ENCODE data around the gene IRF2BP2. TPM values are rescaled to one million over a fixed set of nuclear protein-coding genes. Genes with fewer than 3 reads are reported as not detected.

IRF2BP2 gene
- total RNA-seq, 2 experiments from 2014 or later, result 109 to 111 TPM

DNA sequence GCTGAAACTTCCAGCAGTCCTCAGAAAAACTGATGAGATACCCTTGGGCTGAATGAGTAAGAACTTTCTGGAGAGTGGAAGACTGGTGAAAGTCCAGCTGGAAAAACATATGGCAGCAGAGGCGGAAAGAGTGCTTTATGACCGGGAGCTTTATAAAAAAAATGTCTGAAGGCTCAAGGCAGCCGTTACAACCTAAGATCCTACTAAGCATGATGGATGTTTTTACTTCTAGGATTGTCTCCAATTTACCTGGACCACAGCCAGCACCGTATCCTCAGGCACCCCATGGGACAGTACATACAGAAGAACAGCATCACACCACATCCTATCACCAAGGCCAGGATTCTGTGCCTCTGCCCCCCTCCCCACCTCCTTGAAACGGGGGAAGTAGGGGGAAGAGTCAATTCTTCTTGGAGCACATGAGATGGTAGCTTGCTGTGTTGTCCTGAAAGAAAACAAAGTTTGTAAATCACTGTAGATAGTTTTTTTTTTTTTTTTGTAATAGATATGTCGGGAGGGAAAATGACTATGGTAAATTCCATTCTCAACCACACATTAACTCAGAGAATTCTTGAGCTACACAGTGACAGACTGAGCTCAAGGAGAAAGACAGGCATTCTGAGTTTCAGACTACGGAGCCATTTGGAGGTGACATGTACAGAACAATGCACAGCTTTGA lies 11.8 kb upstream of the IRF2BP2 start:
- Mint-ChIP-seq H3K9me3 (no peaks in the 10 kb centered on the region), H3K36me3 (no peaks in the 10 kb centered on the region), H3K4me1 (peaks cover 18% of the 10 kb centered on the region), H3K27me3 (peaks cover 3% of the 10 kb centered on the region), H3K4me3 (no peak overlapping the region), H3K27ac (no peak overlapping the region)
- no peak for DNase-seq

DNA sequence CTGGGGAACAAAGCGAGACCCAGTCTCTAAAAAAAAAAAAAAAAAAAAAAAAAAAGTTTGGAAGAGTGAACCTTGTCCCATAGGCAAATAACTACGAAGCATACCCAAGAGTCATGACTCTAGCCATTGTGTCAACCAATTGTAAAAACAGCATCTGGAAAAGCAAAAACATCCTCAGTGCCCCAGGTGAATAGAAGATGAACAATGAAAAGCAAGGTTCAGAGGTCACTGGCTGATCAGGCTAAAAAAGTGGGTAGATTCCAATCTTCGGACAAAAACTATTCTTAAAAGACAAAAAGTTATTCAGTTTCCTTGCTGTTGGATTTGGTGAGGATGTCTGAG lies 11.1 kb upstream of the IRF2BP2 start:
- Mint-ChIP-seq H3K4me1 (peaks cover 19% of the 10 kb centered on the region), H3K36me3 (no peaks in the 10 kb centered on the region), H3K9me3 (no peaks in the 10 kb centered on the region), H3K4me3 (no peak overlapping the region), H3K27me3 (peaks cover 3% of the 10 kb centered on the region), H3K27ac (no peak overlapping the region)
- no peak for DNase-seq

GRCh38 chr1:234620272-234621126 lies 10.5 kb upstream of the IRF2BP2 start:
- H3K27me3 Mint-ChIP-seq, result peaks cover 3% of the 10 kb centered on the region
- no peaks in the 10 kb centered on the region for H3K9me3 Mint-ChIP-seq
- H3K27ac Mint-ChIP-seq, result no peak overlapping the region
- no peak overlapping the region for H3K4me3 Mint-ChIP-seq
- DNase-seq, result no peak
- H3K36me3 Mint-ChIP-seq, result no peaks in the 10 kb centered on the region
- H3K4me1 Mint-ChIP-seq, result peaks cover 19% of the 10 kb centered on the region

- no peak overlapping the region for H3K27ac Mint-ChIP-seq
- no peak for DNase-seq
- no peak overlapping the region for H3K4me3 Mint-ChIP-seq
- peaks cover 19% of the 10 kb centered on the region for H3K4me1 Mint-ChIP-seq
- H3K36me3 Mint-ChIP-seq, result no peaks in the 10 kb centered on the region
- peaks cover 3% of the 10 kb centered on the region for H3K27me3 Mint-ChIP-seq
- no peaks in the 10 kb centered on the region for H3K9me3 Mint-ChIP-seq
These were observed 9.8 kb upstream of the IRF2BP2 start for GRCh38 chr1:234619794-234620247.

- DNase-seq, result no peak
- H3K4me3 Mint-ChIP-seq, result no peak overlapping the region
- H3K9me3 Mint-ChIP-seq, result no peaks in the 10 kb centered on the region
- no peak overlapping the region for H3K27ac Mint-ChIP-seq
- H3K4me1 Mint-ChIP-seq, result peaks cover 20% of the 10 kb centered on the region
- H3K27me3 Mint-ChIP-seq, result peaks cover 3% of the 10 kb centered on the region
- H3K36me3 Mint-ChIP-seq, result no peaks in the 10 kb centered on the region
These were observed 9.1 kb upstream of the IRF2BP2 start for GRCh38 chr1:234619071-234619480.

DNA sequence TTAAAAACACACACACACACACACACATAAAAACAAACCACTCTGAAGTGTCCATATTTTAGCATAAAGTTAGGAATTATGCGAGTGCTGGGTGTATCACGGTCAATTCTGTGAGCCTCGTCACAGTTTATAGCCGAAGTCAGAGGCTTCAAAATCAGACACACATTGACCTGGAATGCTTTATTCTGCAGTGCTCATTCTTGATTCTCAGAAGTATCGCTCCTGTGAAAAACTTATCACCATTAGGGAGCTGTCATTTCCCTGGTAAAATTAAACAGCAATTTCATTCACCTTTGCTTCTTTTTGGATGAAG lies 8.7 kb upstream of the IRF2BP2 start:
- peaks cover 3% of the 10 kb centered on the region for H3K27me3 Mint-ChIP-seq
- no peaks in the 10 kb centered on the region for H3K9me3 Mint-ChIP-seq
- peaks cover 24% of the 10 kb centered on the region for H3K4me1 Mint-ChIP-seq
- no peak for DNase-seq
- H3K27ac Mint-ChIP-seq, result no peak overlapping the region
- no peak overlapping the region for H3K4me3 Mint-ChIP-seq
- no peaks in the 10 kb centered on the region for H3K36me3 Mint-ChIP-seq

DNA sequence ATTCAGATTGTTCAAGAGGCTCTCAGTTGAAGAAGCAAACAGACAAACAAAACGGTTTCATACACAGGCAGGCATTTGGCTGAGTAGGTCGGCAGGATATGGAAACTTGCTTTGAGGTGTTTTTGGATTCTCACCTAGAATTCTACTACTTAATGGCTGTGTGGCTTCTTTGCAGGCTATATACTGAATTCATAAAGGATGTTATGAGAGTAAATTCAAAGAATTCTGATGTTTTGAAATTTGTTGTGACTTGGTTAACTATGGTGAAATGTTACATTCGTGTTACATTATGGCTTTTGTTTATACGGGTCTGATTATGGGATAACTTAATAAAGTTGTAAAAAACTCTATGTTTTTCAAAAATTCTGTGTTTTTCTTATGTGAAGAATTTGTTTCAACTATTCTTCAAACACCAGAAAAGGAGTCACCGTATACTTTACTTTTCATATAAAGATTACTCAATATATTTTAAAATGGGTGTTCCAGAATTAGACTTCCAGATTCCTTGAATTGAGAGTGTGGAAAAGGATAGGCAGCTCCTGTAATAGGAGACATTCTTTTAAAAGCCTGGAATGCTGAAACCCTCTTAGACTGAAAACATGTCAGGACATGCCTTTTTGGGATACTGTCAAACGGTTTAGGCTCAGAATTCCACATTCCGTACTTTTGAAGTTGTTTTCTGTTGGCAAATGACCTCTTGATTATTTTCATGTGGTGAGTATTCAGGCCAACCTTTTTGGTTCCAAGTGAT lies 8.2 kb upstream of the IRF2BP2 start:
- Mint-ChIP-seq H3K4me1 (peaks cover 28% of the 10 kb centered on the region), H3K36me3 (no peaks in the 10 kb centered on the region), H3K27ac (no peak overlapping the region), H3K9me3 (no peaks in the 10 kb centered on the region), H3K4me3 (no peak overlapping the region), H3K27me3 (peaks cover 3% of the 10 kb centered on the region)
- no peak for DNase-seq

DNA sequence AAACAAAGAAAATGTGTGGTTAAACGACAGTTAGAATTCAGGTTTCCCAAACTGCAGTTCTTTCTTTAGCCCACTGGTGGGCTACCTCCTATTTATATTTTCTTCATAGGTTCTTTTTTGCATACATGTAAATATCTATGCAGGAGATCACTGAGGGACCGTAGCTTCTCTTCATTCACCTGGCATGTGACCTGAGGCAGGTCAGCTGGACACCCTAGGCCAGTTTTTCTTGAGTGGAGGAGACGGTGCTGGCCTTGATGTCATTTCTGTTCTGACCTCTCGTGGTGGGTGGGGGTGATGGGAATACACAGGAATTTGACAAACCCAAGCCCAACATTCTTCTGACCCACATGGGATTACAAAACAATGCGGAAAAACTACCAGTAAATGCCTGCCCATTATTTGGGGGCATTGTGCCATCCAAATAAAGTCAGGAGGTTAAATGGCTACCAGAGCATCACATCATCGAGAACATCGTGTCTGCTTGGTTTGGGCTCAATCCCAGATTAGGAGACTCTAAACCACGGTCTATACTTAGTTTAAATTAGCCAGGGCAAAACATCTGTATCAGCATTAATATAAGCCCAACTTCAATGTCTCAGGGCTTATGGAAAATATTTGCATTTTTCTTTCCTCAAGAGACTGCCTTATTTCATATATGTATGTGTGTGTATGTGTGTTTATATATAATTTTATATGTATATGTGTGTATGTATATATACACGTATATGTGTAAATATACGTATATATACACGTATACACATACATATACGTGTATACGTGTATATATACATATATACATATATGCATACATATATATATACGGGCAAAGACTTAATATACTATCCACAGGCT lies 7.4 kb upstream of the IRF2BP2 start:
- no peak overlapping the region for H3K27ac Mint-ChIP-seq
- H3K4me3 Mint-ChIP-seq, result no peak overlapping the region

DNA sequence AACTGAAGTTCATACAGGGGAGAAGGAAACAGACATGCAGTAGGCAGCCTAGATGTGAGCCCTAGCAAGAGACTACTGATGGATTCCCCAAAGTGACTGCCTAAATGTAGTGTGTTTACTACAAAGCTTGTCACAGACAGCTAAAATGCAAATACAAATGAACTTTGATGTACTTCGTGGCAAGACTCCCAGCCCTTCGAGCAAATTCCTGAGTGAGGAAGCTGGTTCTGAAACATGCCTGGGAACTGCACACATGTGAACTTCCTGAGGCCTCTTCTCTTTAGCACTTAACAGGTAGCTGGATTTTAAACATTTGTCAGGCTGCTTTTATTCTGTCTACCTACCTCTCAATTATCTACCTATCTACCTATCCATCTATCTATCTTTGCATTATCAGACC lies 6.7 kb upstream of the IRF2BP2 start:
- Mint-ChIP-seq H3K27ac (no peak overlapping the region), H3K9me3 (no peaks in the 10 kb centered on the region), H3K4me3 (no peak overlapping the region), H3K4me1 (peaks cover 44% of the 10 kb centered on the region), H3K36me3 (no peaks in the 10 kb centered on the region), H3K27me3 (no peaks in the 10 kb centered on the region)
- no peak for DNase-seq

More for the DNA sequence above, 7.4 kb upstream of the IRF2BP2 start:
- no peak for DNase-seq
- Mint-ChIP-seq H3K9me3 (no peaks in the 10 kb centered on the region), H3K27me3 (peaks cover under 1% of the 10 kb centered on the region), H3K36me3 (no peaks in the 10 kb centered on the region), H3K4me1 (peaks cover 37% of the 10 kb centered on the region)

DNA sequence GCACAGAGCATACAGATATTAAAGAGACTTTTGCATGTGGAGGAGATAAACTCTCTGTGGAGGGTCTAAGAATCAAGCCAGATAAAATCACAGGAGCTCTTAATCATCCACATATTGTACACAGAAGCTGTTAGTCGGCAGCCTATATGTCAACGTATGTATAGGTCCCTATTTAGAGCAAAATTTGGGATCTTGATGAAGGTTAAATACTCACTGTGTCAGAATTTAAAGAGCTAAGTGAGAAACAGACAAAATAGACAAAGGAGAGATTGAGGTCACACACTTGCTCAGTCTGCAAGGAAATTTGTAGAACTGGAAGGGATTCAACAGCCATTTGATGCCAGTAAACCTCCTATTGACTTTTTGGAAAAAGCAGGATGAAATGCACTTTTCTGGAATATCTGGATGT lies 4.1 kb upstream of the IRF2BP2 start:
- Mint-ChIP-seq H3K4me3 (no peak overlapping the region), H3K27me3 (no peaks in the 10 kb centered on the region), H3K9me3 (no peaks in the 10 kb centered on the region), H3K36me3 (peaks cover 4% of the 10 kb centered on the region), H3K27ac (peak overlapping the region; percentile 72), H3K4me1 (peaks cover 45% of the 10 kb centered on the region)
- no peak for DNase-seq

DNA sequence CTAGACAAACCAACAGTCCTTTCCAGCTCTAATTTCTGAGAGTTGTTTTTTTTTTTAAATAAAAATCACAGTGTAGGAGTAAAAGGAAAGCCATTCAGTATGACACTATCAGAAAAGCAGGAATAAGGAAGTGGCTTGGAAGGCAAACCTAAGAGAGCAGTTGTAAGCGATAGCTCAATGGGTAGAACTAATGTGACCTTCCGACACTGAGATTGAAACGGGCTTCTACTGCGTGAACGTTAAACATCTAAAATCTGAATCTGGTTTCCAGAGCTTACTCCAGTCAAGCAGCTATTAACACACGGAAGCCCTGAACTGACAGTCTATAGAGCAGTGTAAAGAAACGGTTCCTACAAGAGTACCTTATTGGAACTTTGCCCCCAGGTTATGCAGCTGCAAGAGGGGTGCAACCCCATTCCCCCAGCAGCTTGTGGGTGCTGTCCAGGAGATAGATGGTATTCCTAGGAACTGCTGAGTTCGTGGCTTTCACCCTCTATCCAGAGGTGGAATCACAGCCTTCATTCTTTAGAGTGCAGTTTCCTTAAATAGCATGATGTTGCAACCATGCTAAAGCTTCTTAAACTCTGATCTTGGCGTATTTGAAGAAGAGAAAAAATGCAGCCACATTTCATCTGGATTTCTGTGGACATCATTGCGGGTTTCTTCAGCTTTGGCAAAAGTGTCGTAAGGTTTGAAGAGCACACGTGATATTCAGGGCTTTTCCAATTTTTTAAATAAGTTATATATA lies 3.3 kb upstream of the IRF2BP2 start:
- peaks cover 5% of the 10 kb centered on the region for H3K36me3 Mint-ChIP-seq
- peaks cover 42% of the 10 kb centered on the region for H3K4me1 Mint-ChIP-seq
- H3K27ac Mint-ChIP-seq, result peak overlapping the region; percentile 100
- DNase-seq, result no peak
- H3K4me3 Mint-ChIP-seq, result peak overlapping the region; percentile 79
- no peaks in the 10 kb centered on the region for H3K27me3 Mint-ChIP-seq
- H3K9me3 Mint-ChIP-seq, result no peaks in the 10 kb centered on the region

DNA sequence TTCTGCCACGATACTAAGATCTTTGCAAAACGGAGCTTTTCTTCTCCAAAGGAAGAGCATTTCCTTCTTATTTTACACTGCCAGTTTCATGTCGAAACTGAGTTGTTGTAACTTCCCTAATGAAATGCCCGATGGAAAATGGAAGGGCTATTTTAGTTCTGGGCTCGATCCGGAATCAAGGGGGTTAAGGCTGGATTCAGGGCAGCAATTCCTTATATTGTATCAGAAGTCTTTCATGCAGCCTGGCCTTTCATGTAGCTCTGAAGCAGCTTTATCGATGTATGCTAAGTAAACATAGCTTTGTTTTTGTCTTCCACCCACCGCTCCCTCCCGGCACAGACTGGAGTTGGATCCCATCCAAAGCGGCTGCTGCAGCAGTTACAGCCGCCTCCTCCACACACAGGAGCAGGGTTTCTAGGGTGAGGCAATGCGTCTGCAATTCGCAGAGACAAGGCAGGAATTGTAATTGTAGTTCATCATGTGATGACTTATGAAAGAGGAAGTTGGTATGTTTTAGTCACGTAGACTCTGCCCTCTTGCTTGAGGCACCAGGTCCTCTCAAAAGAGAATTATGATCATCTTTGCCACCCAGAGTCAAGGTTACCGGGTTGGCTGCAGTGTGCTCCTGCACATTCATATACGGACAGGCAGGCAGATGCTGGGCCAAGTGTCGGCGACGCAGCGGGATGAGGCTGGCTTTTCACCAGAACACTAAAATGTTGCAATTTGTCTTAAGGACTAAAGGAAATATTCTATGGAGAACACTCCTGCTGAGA lies 2.6 kb upstream of the IRF2BP2 start:
- peak overlapping the region; percentile 100 for H3K27ac Mint-ChIP-seq
- peak; percentile 77 for DNase-seq
- no peaks in the 10 kb centered on the region for H3K27me3 Mint-ChIP-seq
- H3K4me1 Mint-ChIP-seq, result peaks cover 39% of the 10 kb centered on the region
- no peaks in the 10 kb centered on the region for H3K9me3 Mint-ChIP-seq
- peak overlapping the region; percentile 79 for H3K4me3 Mint-ChIP-seq
- peaks cover 13% of the 10 kb centered on the region for H3K36me3 Mint-ChIP-seq

DNA sequence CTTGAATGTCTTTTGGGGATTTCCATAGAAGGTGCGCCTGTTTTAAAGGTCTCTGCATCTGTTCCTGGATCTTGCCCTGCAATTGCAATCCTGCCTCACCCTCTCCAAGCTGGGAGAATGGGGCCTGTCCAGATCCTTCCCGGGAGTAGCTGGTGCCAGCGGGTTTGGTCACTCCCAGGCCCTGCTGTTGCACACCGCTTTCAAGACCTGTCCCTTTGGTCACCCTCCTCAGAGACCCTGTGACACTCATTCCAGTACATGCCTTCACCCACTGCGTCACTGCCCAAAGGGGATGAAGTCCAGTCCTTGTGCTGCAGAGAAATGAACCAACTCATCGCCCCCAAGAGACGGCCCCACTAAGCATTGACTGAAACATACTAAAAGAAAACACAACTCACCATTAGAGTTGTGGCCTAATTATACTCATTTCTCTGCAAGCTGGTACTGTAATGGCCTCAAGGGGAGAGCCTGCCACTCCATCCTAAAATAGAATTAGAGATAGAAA lies 1.9 kb upstream of the IRF2BP2 start:
- H3K36me3 Mint-ChIP-seq, result peaks cover 19% of the 10 kb centered on the region
- peak overlapping the region; percentile 79 for H3K4me3 Mint-ChIP-seq
- peak; percentile 21 for DNase-seq
- H3K27me3 Mint-ChIP-seq, result no peaks in the 10 kb centered on the region
- H3K4me1 Mint-ChIP-seq, result peaks cover 36% of the 10 kb centered on the region
- no peaks in the 10 kb centered on the region for H3K9me3 Mint-ChIP-seq
- peak overlapping the region; percentile 100 for H3K27ac Mint-ChIP-seq
